ENCODE measurements around the gene PPP2R2C.

The PPP2R2C gene

GRCh38 chr4:6404611-6405396 is 67.6 kb downstream of the PPP2R2C start:
- Histone ChIP-seq H2AK5ac (ENCODE audit: low read length, severe bottlenecking) (no peak overlapping the region), H3K36me3 (ENCODE audit: control insufficient read depth in 1 of 2, insufficient read depth in 2 of 2, low read depth in 1 of 2, low read length in 2 of 2) (no peaks in the 10 kb centered on the region), H2BK120ac (ENCODE audit: low read depth, low read length) (no peak overlapping the region), H3K27me3 (ENCODE audit: control insufficient read depth in 1 of 2, insufficient read depth in 1 of 2, low read length in 2 of 2) (peaks cover 55 to 76% of the 10 kb centered on the region in 2 experiments), H3K9me3 (ENCODE audit: control insufficient read depth, low read length) (no peaks in the 10 kb centered on the region), H3K27ac (ENCODE audit: low read length, poor library complexity, severe bottlenecking) (no peak overlapping the region), H3K79me1 (replicated peaks; ENCODE audit: low read length, poor library complexity, severe bottlenecking) (no peaks in the 10 kb centered on the region), H3K4me2 (ENCODE audit: low read length, poor library complexity, severe bottlenecking) (no peak overlapping the region), H2AFZ (ENCODE audit: low read depth, low read length) (no peak overlapping the region), H2BK15ac (ENCODE audit: low read depth, poor library complexity, severe bottlenecking) (no peak overlapping the region), H3K4me1 (ENCODE audit: control insufficient read depth, insufficient read depth, low read depth, low read length) (no peaks in the 10 kb centered on the region), H3K9ac (ENCODE audit: low read length) (no peak overlapping the region), H2BK12ac (ENCODE audit: low read length in 2 of 2) (no peak overlapping the region), H3K4ac (ENCODE audit: low read depth in 1 of 2, low read length in 2 of 2) (no peak overlapping the region), H4K91ac (ENCODE audit: low read length) (no peak overlapping the region), H2BK5ac (ENCODE audit: low read depth, low read length, poor library complexity, severe bottlenecking) (no peak overlapping the region), H4K8ac (ENCODE audit: low read length) (no peak overlapping the region), H3K18ac (ENCODE audit: low read depth in 1 of 2, low read length in 2 of 2) (no peak overlapping the region), H3K4me3 (ENCODE audit: insufficient read depth in 1 of 2, low read depth in 1 of 2, low read length in 2 of 2) (no peak overlapping the region), H3K23ac (ENCODE audit: low read length in 2 of 2) (no peak overlapping the region), H3K14ac (ENCODE audit: low read length in 2 of 2) (no peak overlapping the region)
- WGBS: 72% methylated on average over 17 of the region's 22 CpGs
- no peak for DNase-seq

GRCh38 chr4:6403400-6403685 is 69.1 kb downstream of the PPP2R2C start:
- Histone ChIP-seq H3K9ac (ENCODE audit: low read length) (no peak overlapping the region), H3K18ac (ENCODE audit: low read depth in 1 of 2, low read length in 2 of 2) (no peak overlapping the region), H4K91ac (ENCODE audit: low read length) (no peak overlapping the region), H2BK12ac (ENCODE audit: low read length in 2 of 2) (no peak overlapping the region), H3K9me3 (ENCODE audit: control insufficient read depth, low read length) (no peaks in the 10 kb centered on the region), H2AFZ (ENCODE audit: low read depth, low read length) (no peak overlapping the region), H4K8ac (ENCODE audit: low read length) (no peak overlapping the region), H3K14ac (ENCODE audit: low read length in 2 of 2) (no peak overlapping the region), H3K27ac (ENCODE audit: low read length, poor library complexity, severe bottlenecking) (no peak overlapping the region), H3K4me1 (ENCODE audit: control insufficient read depth, insufficient read depth, low read depth, low read length) (no peaks in the 10 kb centered on the region), H3K79me1 (replicated peaks; ENCODE audit: low read length, poor library complexity, severe bottlenecking) (no peaks in the 10 kb centered on the region), H3K4me3 (ENCODE audit: insufficient read depth in 1 of 2, low read depth in 1 of 2, low read length in 2 of 2) (no peak overlapping the region), H3K27me3 (ENCODE audit: control insufficient read depth in 1 of 2, insufficient read depth in 1 of 2, low read length in 2 of 2) (peaks cover 57 to 91% of the 10 kb centered on the region in 2 experiments), H2BK15ac (ENCODE audit: low read depth, poor library complexity, severe bottlenecking) (no peak overlapping the region), H2AK5ac (ENCODE audit: low read length, severe bottlenecking) (no peak overlapping the region), H3K4me2 (ENCODE audit: low read length, poor library complexity, severe bottlenecking) (no peak overlapping the region), H2BK5ac (ENCODE audit: low read depth, low read length, poor library complexity, severe bottlenecking) (no peak overlapping the region), H2BK120ac (ENCODE audit: low read depth, low read length) (no peak overlapping the region), H3K36me3 (ENCODE audit: control insufficient read depth in 1 of 2, insufficient read depth in 2 of 2, low read depth in 1 of 2, low read length in 2 of 2) (no peaks in the 10 kb centered on the region), H3K4ac (ENCODE audit: low read depth in 1 of 2, low read length in 2 of 2) (no peak overlapping the region), H3K23ac (ENCODE audit: low read length in 2 of 2) (no peak overlapping the region)
- no peak for DNase-seq
- 52% methylated on average over 7 of the region's 7 CpGs for WGBS

- Histone ChIP-seq H3K27ac (ENCODE audit: low read length, poor library complexity, severe bottlenecking) (no peak overlapping the region), H3K4me1 (ENCODE audit: control insufficient read depth, insufficient read depth, low read depth, low read length) (no peaks in the 10 kb centered on the region), H3K36me3 (ENCODE audit: control insufficient read depth in 1 of 2, insufficient read depth in 2 of 2, low read depth in 1 of 2, low read length in 2 of 2) (no peaks in the 10 kb centered on the region), H2AK5ac (ENCODE audit: low read length, severe bottlenecking) (no peak overlapping the region), H3K14ac (ENCODE audit: low read length in 2 of 2) (no peak overlapping the region), H3K4me3 (ENCODE audit: insufficient read depth in 1 of 2, low read depth in 1 of 2, low read length in 2 of 2) (no peak overlapping the region), H3K9me3 (ENCODE audit: control insufficient read depth, low read length) (no peaks in the 10 kb centered on the region), H2BK15ac (ENCODE audit: low read depth, poor library complexity, severe bottlenecking) (no peak overlapping the region), H3K18ac (ENCODE audit: low read depth in 1 of 2, low read length in 2 of 2) (no peak overlapping the region), H2BK5ac (ENCODE audit: low read depth, low read length, poor library complexity, severe bottlenecking) (no peak overlapping the region), H2BK12ac (ENCODE audit: low read length in 2 of 2) (no peak overlapping the region), H3K27me3 (ENCODE audit: control insufficient read depth in 1 of 2, insufficient read depth in 1 of 2, low read length in 2 of 2) (peaks cover 55 to 90% of the 10 kb centered on the region in 2 experiments), H3K4me2 (ENCODE audit: low read length, poor library complexity, severe bottlenecking) (no peak overlapping the region), H4K8ac (ENCODE audit: low read length) (no peak overlapping the region), H3K79me1 (replicated peaks; ENCODE audit: low read length, poor library complexity, severe bottlenecking) (no peaks in the 10 kb centered on the region), H4K91ac (ENCODE audit: low read length) (no peak overlapping the region), H3K23ac (ENCODE audit: low read length in 2 of 2) (no peak overlapping the region), H2AFZ (ENCODE audit: low read depth, low read length) (no peak overlapping the region), H3K9ac (ENCODE audit: low read length) (no peak overlapping the region), H2BK120ac (ENCODE audit: low read depth, low read length) (no peak overlapping the region), H3K4ac (ENCODE audit: low read depth in 1 of 2, low read length in 2 of 2) (no peak overlapping the region)
- 54% methylated on average over 17 of the region's 18 CpGs for WGBS
- DNase-seq: no peak
These were observed 69.6 kb downstream of the PPP2R2C start for GRCh38 chr4:6402566-6403399.

- no peak overlapping the region for H3K4me2 ChIP-seq (ENCODE audit: low read length, poor library complexity, severe bottlenecking)
- peaks cover 55 to 93% of the 10 kb centered on the region in 2 experiments for H3K27me3 ChIP-seq (ENCODE audit: control insufficient read depth in 1 of 2, insufficient read depth in 1 of 2, low read length in 2 of 2)
- H3K4me1 ChIP-seq (ENCODE audit: control insufficient read depth, insufficient read depth, low read depth, low read length): no peaks in the 10 kb centered on the region
- H2BK120ac ChIP-seq (ENCODE audit: low read depth, low read length): no peak overlapping the region
- no peaks in the 10 kb centered on the region for H3K79me1 ChIP-seq (replicated peaks; ENCODE audit: low read length, poor library complexity, severe bottlenecking)
- no peak for DNase-seq
- no peaks in the 10 kb centered on the region for H3K36me3 ChIP-seq (ENCODE audit: control insufficient read depth in 1 of 2, insufficient read depth in 2 of 2, low read depth in 1 of 2, low read length in 2 of 2)
- H2BK15ac ChIP-seq (ENCODE audit: low read depth, poor library complexity, severe bottlenecking): no peak overlapping the region
- no peak overlapping the region for H4K91ac ChIP-seq (ENCODE audit: low read length)
- H3K9me3 ChIP-seq (ENCODE audit: control insufficient read depth, low read length): no peaks in the 10 kb centered on the region
- H3K4me3 ChIP-seq (ENCODE audit: insufficient read depth in 1 of 2, low read depth in 1 of 2, low read length in 2 of 2): no peak overlapping the region
- no peak overlapping the region for H3K23ac ChIP-seq (ENCODE audit: low read length in 2 of 2)
- H3K14ac ChIP-seq (ENCODE audit: low read length in 2 of 2): no peak overlapping the region
- no peak overlapping the region for H3K27ac ChIP-seq (ENCODE audit: low read length, poor library complexity, severe bottlenecking)
- H2BK5ac ChIP-seq (ENCODE audit: low read depth, low read length, poor library complexity, severe bottlenecking): no peak overlapping the region
- H2BK12ac ChIP-seq (ENCODE audit: low read length in 2 of 2): no peak overlapping the region
- no peak overlapping the region for H3K9ac ChIP-seq (ENCODE audit: low read length)
- no peak overlapping the region for H3K4ac ChIP-seq (ENCODE audit: low read depth in 1 of 2, low read length in 2 of 2)
- no peak overlapping the region for H2AK5ac ChIP-seq (ENCODE audit: low read length, severe bottlenecking)
- no peak overlapping the region for H3K18ac ChIP-seq (ENCODE audit: low read depth in 1 of 2, low read length in 2 of 2)
- H4K8ac ChIP-seq (ENCODE audit: low read length): no peak overlapping the region
- H2AFZ ChIP-seq (ENCODE audit: low read depth, low read length): no peak overlapping the region
- whole genome bisulfite sequencing: 87% methylated on average over 9 of the region's 9 CpGs
These were observed 70.6 kb downstream of the PPP2R2C start for GRCh38 chr4:6401797-6402196.
